GM10266 (cell line): ENCODE data around the gene NPR1.

Experiments
- DNase-seq: peaks from one replicate; pipeline ENCODE4 v3.0.0; 2012; ENCODE audit errors: extremely low spot score
- TF ChIP-seq, protein P1 (sequence below): IDR thresholded peaks from 2 replicates; pipeline ENCODE4 v1.5.1; 2012; ENCODE audit warnings: mild to moderate bottlenecking, low read depth; ENCODE audit not compliant: control insufficient read depth, insufficient read depth; ENCODE audit errors: missing control alignments

Gene NPR1

DNA sequence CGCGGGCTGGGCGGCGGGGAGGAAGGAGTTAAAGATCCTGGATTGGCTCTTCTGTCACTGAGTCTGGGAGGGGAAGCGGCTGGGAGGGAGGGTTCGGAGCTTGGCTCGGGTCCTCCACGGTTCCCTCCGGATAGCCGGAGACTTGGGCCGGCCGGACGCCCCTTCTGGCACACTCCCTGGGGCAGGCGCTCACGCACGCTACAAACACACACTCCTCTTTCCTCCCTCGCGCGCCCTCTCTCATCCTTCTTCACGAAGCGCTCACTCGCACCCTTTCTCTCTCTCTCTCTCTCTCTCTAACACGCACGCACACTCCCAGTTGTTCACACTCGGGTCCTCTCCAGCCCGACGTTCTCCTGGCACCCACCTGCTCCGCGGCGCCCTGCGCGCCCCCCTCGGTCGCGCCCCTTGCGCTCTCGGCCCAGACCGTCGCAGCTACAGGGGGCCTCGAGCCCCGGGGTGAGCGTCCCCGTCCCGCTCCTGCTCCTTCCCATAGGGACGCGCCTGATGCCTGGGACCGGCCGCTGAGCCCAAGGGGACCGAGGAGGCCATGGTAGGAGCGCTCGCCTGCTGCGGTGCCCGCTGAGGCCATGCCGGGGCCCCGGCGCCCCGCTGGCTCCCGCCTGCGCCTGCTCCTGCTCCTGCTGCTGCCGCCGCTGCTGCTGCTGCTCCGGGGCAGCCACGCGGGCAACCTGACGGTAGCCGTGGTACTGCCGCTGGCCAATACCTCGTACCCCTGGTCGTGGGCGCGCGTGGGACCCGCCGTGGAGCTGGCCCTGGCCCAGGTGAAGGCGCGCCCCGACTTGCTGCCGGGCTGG, at the start of gene NPR1:
NPR1 (plus strand) TSS at position 170 of the 818 bp plus-strand sequence; CDS start at position 591, 421 bp downstream.
- TF ChIP-seq, protein P1, sequence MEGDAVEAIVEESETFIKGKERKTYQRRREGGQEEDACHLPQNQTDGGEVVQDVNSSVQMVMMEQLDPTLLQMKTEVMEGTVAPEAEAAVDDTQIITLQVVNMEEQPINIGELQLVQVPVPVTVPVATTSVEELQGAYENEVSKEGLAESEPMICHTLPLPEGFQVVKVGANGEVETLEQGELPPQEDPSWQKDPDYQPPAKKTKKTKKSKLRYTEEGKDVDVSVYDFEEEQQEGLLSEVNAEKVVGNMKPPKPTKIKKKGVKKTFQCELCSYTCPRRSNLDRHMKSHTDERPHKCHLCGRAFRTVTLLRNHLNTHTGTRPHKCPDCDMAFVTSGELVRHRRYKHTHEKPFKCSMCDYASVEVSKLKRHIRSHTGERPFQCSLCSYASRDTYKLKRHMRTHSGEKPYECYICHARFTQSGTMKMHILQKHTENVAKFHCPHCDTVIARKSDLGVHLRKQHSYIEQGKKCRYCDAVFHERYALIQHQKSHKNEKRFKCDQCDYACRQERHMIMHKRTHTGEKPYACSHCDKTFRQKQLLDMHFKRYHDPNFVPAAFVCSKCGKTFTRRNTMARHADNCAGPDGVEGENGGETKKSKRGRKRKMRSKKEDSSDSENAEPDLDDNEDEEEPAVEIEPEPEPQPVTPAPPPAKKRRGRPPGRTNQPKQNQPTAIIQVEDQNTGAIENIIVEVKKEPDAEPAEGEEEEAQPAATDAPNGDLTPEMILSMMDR = peak; percentile 1
- DNase-seq = peak; percentile 59

DNA sequence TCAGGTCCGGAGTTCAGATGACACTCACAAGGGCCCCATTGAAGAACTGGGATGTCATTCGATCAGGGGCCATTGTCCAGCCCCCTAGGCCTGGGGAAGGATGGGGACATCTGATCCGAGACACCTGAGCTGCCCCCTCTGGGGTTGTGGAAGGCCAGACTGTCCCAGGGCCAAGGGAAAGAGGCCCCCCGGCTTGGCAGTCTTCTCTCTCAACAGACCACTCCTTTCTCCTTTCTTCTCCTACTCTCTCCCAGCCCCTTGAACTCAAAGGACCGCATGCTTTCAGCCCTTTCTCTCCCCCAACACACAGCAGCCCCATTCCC, 49.2 kb upstream of the NPR1 start:
- TF ChIP-seq, protein P1 = no peak
- DNase-seq = no peak

DNA sequence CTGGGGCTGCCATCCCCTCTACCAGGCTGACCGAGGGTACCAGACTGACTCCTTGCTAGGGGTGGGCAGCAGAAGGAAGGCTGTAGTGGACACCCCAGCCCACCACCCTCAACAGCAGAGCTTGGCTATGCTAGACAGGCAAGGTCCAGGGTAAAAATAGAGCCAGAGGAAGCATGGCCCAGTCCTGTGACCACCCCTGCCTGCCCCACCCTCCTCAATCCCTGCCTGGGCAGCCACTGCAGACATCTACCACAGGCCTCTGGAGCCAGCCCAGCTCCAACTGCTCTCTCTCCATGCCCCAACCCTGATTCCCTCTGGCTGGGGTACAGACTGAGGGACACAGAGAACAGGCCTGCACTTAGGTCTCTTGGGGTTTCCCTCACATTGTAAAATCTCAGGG, 48.5 kb upstream of the NPR1 start:
- no peak for DNase-seq
- TF ChIP-seq, protein P1 = no peak

DNA sequence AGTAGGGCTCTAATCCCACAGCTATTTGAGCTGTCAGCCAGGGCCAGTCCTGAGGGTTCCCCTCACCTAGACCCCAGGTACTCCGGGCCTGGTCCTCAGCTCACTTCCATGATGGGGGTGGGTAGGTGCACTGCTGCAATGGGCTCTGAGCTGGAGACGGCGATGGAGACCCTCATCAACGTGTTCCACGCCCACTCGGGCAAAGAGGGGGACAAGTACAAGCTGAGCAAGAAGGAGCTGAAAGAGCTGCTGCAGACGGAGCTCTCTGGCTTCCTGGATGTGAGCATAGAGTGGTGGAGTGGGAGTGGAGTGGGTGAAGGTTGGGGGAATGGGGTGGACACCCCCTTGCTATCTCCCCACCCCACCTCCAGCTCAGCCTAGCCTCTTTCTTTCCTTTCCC, 48.1 kb upstream of the NPR1 start:
- DNase-seq = no peak
- TF ChIP-seq, protein P1 = no peak

DNA sequence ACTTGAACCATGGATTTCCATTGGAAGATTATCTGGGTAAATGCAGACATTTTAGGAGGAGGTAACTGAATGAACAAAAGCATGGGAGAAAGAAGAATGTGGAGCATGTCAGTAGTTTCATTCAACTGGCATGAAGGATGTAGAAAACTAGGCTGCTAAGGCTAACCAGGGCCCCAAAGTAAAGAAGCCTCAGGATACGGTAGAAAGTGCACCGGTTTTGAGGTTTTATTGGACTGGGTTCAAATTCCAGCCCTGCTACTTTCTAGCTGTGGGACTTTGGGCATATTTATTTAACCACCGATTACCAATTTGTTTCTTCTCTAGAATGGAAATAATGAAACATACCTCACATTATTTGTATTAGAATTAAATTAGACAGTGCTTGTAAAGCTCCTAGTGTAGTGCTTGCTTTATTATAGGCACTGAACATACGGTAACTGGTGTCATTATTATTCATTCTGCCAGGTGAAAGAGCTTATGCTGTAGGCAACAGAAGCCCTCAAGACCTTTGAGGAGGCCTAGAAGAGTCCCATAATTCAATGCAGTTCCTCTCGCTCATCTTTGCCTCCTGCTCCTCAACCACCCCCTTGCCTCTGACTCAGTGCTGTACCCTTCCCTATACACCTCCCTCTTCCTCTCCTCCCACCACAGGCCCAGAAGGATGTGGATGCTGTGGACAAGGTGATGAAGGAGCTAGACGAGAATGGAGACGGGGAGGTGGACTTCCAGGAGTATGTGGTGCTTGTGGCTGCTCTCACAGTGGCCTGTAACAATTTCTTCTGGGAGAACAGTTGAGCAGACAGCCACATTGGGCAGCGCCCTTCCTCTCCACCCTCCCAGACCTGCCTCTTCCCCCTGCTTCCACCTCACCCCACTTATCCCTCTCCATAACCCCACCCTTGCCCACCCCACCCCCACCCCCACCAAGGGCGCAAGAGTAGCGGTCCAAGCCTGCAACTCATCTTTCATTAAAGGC, 47.2 kb upstream of the NPR1 start:
- TF ChIP-seq, protein P1 = no peak
- DNase-seq = no peak

DNA sequence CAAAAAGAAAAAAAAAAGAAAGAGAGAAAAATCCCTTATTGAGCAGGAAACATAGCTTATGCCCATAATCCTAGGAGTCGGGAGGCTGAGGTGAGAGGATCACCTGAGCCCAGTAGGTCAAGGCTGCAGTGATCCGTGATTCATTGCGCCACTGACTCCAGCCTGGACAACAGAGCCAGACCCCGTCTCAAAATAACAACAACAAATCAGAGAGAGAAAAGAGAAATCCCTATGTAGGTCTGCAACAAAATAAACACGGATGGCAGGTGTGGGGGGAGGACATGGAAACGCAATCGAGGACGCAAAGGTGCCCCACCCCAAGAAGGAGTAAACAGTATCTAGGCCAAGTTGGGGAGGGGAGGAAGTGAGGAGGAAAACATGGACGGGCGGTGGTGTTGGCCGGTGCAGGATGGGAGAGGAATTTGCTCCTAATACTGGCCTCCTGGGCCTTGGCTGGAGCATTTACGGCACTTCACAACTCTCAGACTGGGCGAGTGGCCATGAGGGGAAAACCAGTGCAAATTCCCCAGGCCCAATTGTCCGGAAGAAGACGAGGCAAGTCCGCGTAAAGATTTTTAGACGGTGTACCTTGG, 45.2 kb upstream of the NPR1 start:
- TF ChIP-seq, protein P1 = no peak

More for the DNA sequence above, 45.2 kb upstream of the NPR1 start:
- DNase-seq = no peak
